ENCODE results near the gene SLC30A2. TPM values are rescaled to one million over a fixed set of nuclear protein-coding genes. Genes with fewer than 3 reads are reported as not detected.

The SLC30A2 gene
- total RNA-seq, 1 donor from 2014 or later: 0.17 TPM

DNA sequence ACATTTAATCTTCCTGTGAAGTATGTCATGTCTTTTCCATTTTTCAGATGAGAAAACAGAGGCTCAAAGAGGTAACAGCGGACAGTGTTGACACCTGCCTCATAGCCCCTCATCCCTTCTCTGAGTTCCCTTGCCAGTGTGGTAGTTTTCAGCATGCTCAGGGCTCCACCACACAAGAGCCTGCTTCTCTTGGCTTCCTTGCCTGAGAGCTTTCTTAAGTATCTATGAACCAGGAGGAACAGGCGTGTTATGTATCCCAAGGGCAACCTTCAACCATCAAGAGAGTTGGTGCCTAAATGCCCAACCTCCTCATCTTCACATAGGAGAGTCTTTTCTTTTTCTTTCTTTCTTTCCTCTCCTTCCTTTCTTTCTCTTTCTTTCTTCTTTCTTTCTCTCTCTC lies 42.2 kb downstream of the SLC30A2 start:
- Mint-ChIP-seq H3K27ac (no peak overlapping the region), H3K4me1 (ENCODE audit: low read depth) (peaks cover under 1% of the 10 kb centered on the region), H3K36me3 (ENCODE audit: insufficient read depth) (no peaks in the 10 kb centered on the region), H3K9me3 (ENCODE audit: low read depth) (no peaks in the 10 kb centered on the region), H3K27me3 (peaks cover 10% of the 10 kb centered on the region), H3K4me3 (ENCODE audit: low read depth) (no peak overlapping the region)
- no peak for DNase-seq (ENCODE audit: low spot score, unreplicated experiment)
- TF ChIP-seq, protein P1, sequence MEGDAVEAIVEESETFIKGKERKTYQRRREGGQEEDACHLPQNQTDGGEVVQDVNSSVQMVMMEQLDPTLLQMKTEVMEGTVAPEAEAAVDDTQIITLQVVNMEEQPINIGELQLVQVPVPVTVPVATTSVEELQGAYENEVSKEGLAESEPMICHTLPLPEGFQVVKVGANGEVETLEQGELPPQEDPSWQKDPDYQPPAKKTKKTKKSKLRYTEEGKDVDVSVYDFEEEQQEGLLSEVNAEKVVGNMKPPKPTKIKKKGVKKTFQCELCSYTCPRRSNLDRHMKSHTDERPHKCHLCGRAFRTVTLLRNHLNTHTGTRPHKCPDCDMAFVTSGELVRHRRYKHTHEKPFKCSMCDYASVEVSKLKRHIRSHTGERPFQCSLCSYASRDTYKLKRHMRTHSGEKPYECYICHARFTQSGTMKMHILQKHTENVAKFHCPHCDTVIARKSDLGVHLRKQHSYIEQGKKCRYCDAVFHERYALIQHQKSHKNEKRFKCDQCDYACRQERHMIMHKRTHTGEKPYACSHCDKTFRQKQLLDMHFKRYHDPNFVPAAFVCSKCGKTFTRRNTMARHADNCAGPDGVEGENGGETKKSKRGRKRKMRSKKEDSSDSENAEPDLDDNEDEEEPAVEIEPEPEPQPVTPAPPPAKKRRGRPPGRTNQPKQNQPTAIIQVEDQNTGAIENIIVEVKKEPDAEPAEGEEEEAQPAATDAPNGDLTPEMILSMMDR (IDR thresholded peaks at IDR 0.05; ENCODE audit: unreplicated experiment): no peak

DNA sequence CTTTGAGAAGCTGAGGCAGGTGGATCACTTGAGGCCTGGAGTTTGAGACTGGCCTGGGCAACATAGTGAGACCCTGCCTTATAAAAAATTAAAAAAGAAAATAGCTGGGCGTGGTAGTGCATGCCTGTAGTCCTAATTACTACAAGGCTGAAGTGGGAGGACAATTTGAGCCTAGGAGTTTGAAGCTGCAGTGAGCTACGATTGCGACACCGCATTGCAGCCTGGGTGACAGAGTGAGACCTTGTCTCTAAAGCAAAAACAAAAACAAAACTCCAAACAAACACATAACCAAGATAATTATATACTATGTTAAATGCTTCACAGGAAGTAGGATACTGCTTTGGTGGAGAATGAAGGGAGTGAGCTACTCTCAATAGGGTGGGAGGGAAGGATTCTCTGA lies 42.7 kb downstream of the SLC30A2 start:
- no peak overlapping the region for H3K27ac Mint-ChIP-seq
- no peak for DNase-seq (ENCODE audit: low spot score, unreplicated experiment)
- H3K9me3 Mint-ChIP-seq (ENCODE audit: low read depth): no peaks in the 10 kb centered on the region
- no peak overlapping the region for H3K4me3 Mint-ChIP-seq (ENCODE audit: low read depth)
- H3K27me3 Mint-ChIP-seq: peaks cover 10% of the 10 kb centered on the region
- H3K4me1 Mint-ChIP-seq (ENCODE audit: low read depth): peaks cover 3% of the 10 kb centered on the region
- TF ChIP-seq, protein P1 (IDR thresholded peaks at IDR 0.05; ENCODE audit: unreplicated experiment): no peak
- no peaks in the 10 kb centered on the region for H3K36me3 Mint-ChIP-seq (ENCODE audit: insufficient read depth)

DNA sequence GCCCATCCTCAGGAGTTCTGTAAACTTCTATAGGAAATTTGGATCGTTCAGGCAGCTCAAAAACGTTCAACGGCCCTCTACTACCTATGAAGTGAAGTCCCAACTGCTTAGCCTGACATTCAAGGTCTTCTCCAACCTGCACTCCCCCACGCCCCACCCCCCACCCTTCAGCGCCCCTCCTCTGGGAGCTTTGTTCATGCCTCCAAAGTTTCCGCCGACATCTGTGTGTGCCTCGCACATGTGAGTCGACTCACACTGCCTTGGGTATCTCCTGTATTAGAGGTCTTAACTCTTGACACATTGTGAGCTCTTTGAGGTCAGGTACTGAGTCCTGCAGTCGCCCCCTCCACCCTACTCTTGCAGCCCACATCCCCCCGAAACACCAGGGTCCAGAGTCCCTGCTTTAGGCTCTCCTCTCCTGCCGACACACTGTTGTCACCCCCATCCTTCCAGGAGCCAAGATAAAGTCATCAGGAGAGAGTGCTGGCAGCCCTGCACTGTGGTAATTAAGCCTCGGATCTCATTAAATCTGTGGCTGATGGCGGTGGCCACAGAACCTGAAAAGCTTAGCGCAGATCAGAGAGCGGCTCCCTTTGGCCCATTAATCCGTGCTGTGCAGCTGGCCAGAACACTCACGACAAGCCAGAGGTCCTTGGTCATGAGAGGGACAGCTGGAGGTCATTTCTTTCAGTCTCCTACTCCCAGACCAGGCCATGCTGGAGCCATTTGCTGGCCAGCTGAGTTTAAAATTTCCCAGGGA lies 46.7 kb downstream of the SLC30A2 start:
- Mint-ChIP-seq H3K9me3 (ENCODE audit: low read depth) (no peaks in the 10 kb centered on the region), H3K4me1 (ENCODE audit: low read depth) (peaks cover 12% of the 10 kb centered on the region), H3K27me3 (peaks cover 3% of the 10 kb centered on the region), H3K36me3 (ENCODE audit: insufficient read depth) (no peaks in the 10 kb centered on the region), H3K4me3 (ENCODE audit: low read depth) (no peak overlapping the region), H3K27ac (no peak overlapping the region)
- TF ChIP-seq, protein P1 (IDR thresholded peaks at IDR 0.05; ENCODE audit: unreplicated experiment): no peak
- no peak for DNase-seq (ENCODE audit: low spot score, unreplicated experiment)

DNA sequence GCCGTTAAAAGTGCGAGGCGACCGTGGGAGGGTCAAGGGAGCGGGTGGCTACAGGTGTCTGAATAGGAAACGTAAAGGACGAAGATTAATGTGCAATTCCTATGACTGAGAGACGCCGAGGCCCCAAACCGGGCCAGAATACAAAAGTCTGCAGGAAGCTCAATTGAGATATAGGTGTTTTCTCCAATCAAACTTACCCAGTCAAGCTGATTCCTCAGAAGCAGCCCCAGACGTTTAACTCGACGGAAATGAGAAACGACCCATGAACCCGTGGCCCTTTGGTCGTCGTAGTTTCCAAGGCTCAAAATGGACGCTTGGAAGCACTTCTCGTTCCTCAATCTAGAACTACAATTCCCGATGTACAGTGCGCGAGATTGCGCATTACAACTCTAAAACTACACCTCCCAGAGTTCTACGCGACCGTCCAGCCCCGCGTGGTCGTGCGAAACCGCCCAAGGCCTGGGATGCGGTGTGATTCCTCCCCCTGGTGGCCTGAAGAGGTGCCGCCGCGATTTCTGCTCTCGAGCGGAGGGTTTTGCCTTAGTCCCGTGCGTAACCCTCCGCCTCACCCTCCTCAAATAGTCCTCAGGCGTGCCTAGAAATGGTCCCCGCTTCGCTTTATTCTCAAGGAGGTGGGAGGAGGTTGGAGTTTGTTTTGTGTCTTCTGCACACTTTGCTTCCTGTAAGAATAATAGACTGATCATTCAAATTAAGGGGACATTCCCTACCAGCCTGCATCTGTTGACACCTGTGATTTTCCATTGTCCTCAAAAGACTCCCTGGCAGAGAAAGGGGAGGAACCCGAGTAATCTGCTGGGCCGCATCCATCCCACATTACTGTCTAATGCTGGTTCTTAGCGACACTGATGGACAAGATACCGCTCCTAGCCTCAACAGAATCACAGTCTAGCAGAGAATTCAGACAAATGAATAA lies 47.8 kb downstream of the SLC30A2 start, which contains the start of gene PAFAH2:
PAFAH2 (minus strand) TSS at position 236 of the 934 bp plus-strand sequence. CDS start 7,247 bp downstream, outside the sequence.
- peak within 1 kb of the TSS; percentile 97 for H3K27ac Mint-ChIP-seq
- peak within 1 kb of the TSS; percentile 94 for H3K4me3 Mint-ChIP-seq (ENCODE audit: low read depth)
- peaks cover 12% of the 10 kb centered on the region for H3K4me1 Mint-ChIP-seq (ENCODE audit: low read depth)
- H3K27me3 Mint-ChIP-seq: no peaks in the 10 kb centered on the region
- TF ChIP-seq, protein P1 (IDR thresholded peaks at IDR 0.05; ENCODE audit: unreplicated experiment): peak; percentile 93
- no peaks in the 10 kb centered on the region for H3K36me3 Mint-ChIP-seq (ENCODE audit: insufficient read depth)
- H3K9me3 Mint-ChIP-seq (ENCODE audit: low read depth): no peaks in the 10 kb centered on the region
- DNase-seq (ENCODE audit: low spot score, unreplicated experiment): peak; percentile 91
